Esophagus muscularis mucosa (tissue), 4 donors: ENCODE results near the gene FAR2. TPM values are rescaled to one million over a fixed set of nuclear protein-coding genes. Genes with fewer than 3 reads are reported as not detected.
"Not testable (repeated sequence)": the region's sequence is repeated elsewhere in the genome, so short reads cannot be mapped to it uniquely, and the experiment has no call there.

ENCODE experiments used
- DNase-seq: peaks from one replicate; pipeline ENCODE4 v3.0.0-alpha.2; 2017; ENCODE audit errors: extremely low spot score
- H3K27ac ChIP-seq, 4 donors: fragments of 200-600 bp; sonication (generic); replicated peaks in 1 of 4; 1 replicate in 3 of 4; 2 replicates in 1 of 4; pipeline ENCODE4 v1.5.1; 2016 to 2019; ENCODE audit warnings: mild to moderate bottlenecking in 1 of 4
- H3K27me3 ChIP-seq, 4 donors: fragments of 200-600 bp; sonication (generic); one replicate each; pipeline versions ENCODE4 v1.5.1 to v1.6.0; 2016 to 2019
- H3K36me3 ChIP-seq, 4 donors: fragments of 200-600 bp; sonication (generic); one replicate each; pipeline ENCODE4 v1.5.1; 2016 to 2019
- H3K4me1 ChIP-seq, 4 donors: fragments of 200-600 bp; sonication (generic); one replicate each; pipeline ENCODE4 v1.5.1; 2016 to 2019
- H3K4me3 ChIP-seq, 4 donors: fragments of 200-600 bp; sonication (generic); 1 replicate in 2 of 4; 2 replicates in 2 of 4; pipeline ENCODE4 v1.5.1; 2016 to 2019; ENCODE audit warnings: mild to moderate bottlenecking in 4 of 4, moderate library complexity in 1 of 4
- H3K9me3 ChIP-seq, 4 donors: fragments of 200-600 bp; sonication (generic); 1 replicate in 3 of 4; 2 replicates in 1 of 4; pipeline ENCODE4 v1.5.1; 2016 to 2019
- CTCF ChIP-seq, 3 experiments: fragments of 200-600 bp in 2 of 3; fragments of 450-650 bp in 1 of 3; sonication (generic) in 2 of 3; IDR thresholded peaks; one replicate each; pipeline ENCODE4 v1.5.1; 2017 to 2019; ENCODE audit warnings: antibody characterized with exemption in 3 of 3, mild to moderate bottlenecking in 2 of 3, moderate library complexity in 1 of 3
- EP300 ChIP-seq: sonication (generic); formaldehyde crosslinking; IDR thresholded peaks from one replicate; pipeline ENCODE4 v1.6.1; 2017; ENCODE audit warnings: antibody characterized with exemption
- POLR2A ChIP-seq: fragments of 450-650 bp; IDR thresholded peaks from one replicate; pipeline ENCODE4 v1.6.1; 2017; ENCODE audit warnings: antibody characterized with exemption, moderate library complexity, mild to moderate bottlenecking, low read depth
- POLR2AphosphoS5 ChIP-seq, 2 donors: sonication (generic); formaldehyde crosslinking; IDR thresholded peaks; one replicate each; pipeline ENCODE4 v1.6.1; 2017; ENCODE audit warnings: antibody characterized with exemption in 2 of 2
- WGBS: methylation state at CpG from one replicate; pipeline ENCODE4 v1.1.5; 2018; 5-methylcytosine and 5-hydroxymethylcytosine counted together
- intact Hi-C: fragments of 100-400 bp; cut with DNase I; formaldehyde crosslinking; loops from one replicate; pipeline ENCODE4 v1.15.1; 2023
- total RNA-seq, 4 donors: library from RNA; depleted of rRNA; stranded (reverse); fragments of >200 nt; gene quantifications; one replicate each; pipeline versions ENCODE4 v1.1.0 to v1.2.1, GENCODE V29; 2016

The FAR2 gene
- total RNA-seq, 4 donors from 2014 or later, result 11.6 to 15.0 (median 11.9) TPM

GRCh38 chr12:29132316-29132715 lies 16.8 kb upstream of the FAR2 start:
- no peaks in the 10 kb centered on the region for H3K36me3 ChIP-seq
- no peaks in the 10 kb centered on the region for H3K9me3 ChIP-seq
- intact Hi-C loops, result no loop called here
- H3K4me3 ChIP-seq, result no peak overlapping the region
- DNase-seq, result no peak
- H3K4me1 ChIP-seq, result no peaks in the 10 kb centered on the region
- no peaks in the 10 kb centered on the region for H3K27me3 ChIP-seq
- WGBS, result 87% methylated on average over 6 of the region's 6 CpGs
- no peak overlapping the region for H3K27ac ChIP-seq
- TF ChIP-seq EP300 (no peak), POLR2AphosphoS5 (IDR thresholded peaks at IDR 0.05) (no peak), CTCF (IDR thresholded peaks at IDR 0.05) (no peak), POLR2A (no peak)

- no peaks in the 10 kb centered on the region for H3K9me3 ChIP-seq
- H3K36me3 ChIP-seq, result no peaks in the 10 kb centered on the region
- TF ChIP-seq POLR2A, result no peak
- no peak for TF ChIP-seq CTCF (IDR thresholded peaks at IDR 0.05)
- no peak for TF ChIP-seq EP300
- no peak for TF ChIP-seq POLR2AphosphoS5 (IDR thresholded peaks at IDR 0.05)
- no peak for DNase-seq
- H3K27ac ChIP-seq, result no peak overlapping the region
- intact Hi-C loops, result no loop called here
- WGBS, result 85% methylated on average over 2 of the region's 2 CpGs
- H3K4me1 ChIP-seq, result no peaks in the 10 kb centered on the region
- no peak overlapping the region for H3K4me3 ChIP-seq
- H3K27me3 ChIP-seq, result no peaks in the 10 kb centered on the region
Measured at GRCh38 chr12:29133181-29133580, 15.9 kb upstream of the FAR2 start.

- Histone ChIP-seq H3K27me3 (no peaks in the 10 kb centered on the region), H3K36me3 (no peaks in the 10 kb centered on the region), H3K27ac (no peak overlapping the region), H3K4me1 (no peaks in the 10 kb centered on the region), H3K9me3 (no peaks in the 10 kb centered on the region), H3K4me3 (no peak overlapping the region)
- intact Hi-C loops, result no loop called here
- no peak for DNase-seq
- TF ChIP-seq EP300 (no peak), POLR2A (no peak), POLR2AphosphoS5 (IDR thresholded peaks at IDR 0.05) (no peak), CTCF (IDR thresholded peaks at IDR 0.05) (no peak)
- WGBS, result 70% methylated on average over 4 of the region's 4 CpGs
Measured at GRCh38 chr12:29133680-29134079, 15.4 kb upstream of the FAR2 start.

- H3K36me3 ChIP-seq, H3K27me3 ChIP-seq, DNase-seq, intact Hi-C loops, H3K9me3 ChIP-seq, H3K27ac ChIP-seq, H3K4me3 ChIP-seq, H3K4me1 ChIP-seq: not testable (repeated sequence)
- WGBS, result 100% methylated on average over 2 of the region's 3 CpGs
Measured at GRCh38 chr12:29138256-29138655, 10.8 kb upstream of the FAR2 start.

- H3K9me3 ChIP-seq, H3K27me3 ChIP-seq, H3K27ac ChIP-seq, H3K36me3 ChIP-seq, H3K4me1 ChIP-seq, H3K4me3 ChIP-seq, intact Hi-C loops, DNase-seq: not testable (repeated sequence)
- 79% methylated on average over 4 of the region's 4 CpGs for WGBS
Measured at GRCh38 chr12:29138855-29139254, 10.2 kb upstream of the FAR2 start.

GRCh38 chr12:29145372-29146170 lies 3.5 kb upstream of the FAR2 start:
- Histone ChIP-seq H3K9me3 (no peaks in the 10 kb centered on the region), H3K4me1 (peaks cover 4 to 23% (median 21%) of the 10 kb centered on the region in 4 donors), H3K4me3 (no peak overlapping the region), H3K27me3 (no peaks in the 10 kb centered on the region), H3K27ac (no peak overlapping the region), H3K36me3 (no peaks in the 10 kb centered on the region)
- no peak for TF ChIP-seq CTCF (IDR thresholded peaks at IDR 0.05)
- intact Hi-C loops, result loop anchor here (5.0 to 10.0 kb wide), 2 partner anchors 97 to 169 kb away; no protein-coding TSS in a partner anchor
- DNase-seq, result no peak
- WGBS, result 91% methylated on average over 13 of the region's 14 CpGs
